Heart left ventricle (tissue), 16 donors: ENCODE measurements around the gene CDH24. TPM values are rescaled to one million over a fixed set of nuclear protein-coding genes. Genes with fewer than 3 reads are reported as not detected.
A peak's percentile ranks its signal among the peaks of the same experiment; 100 is the strongest.

Experiments used
- ATAC-seq, 4 donors: fragments of 200-7000 bp; cut with Tn5 transposase; one replicate each; pipeline ENCODE4 v1.9.1; 2020 to 2022; ENCODE audit warnings: moderate library complexity in 4 of 4, mild to moderate bottlenecking in 3 of 4, moderate number of reproducible peaks in 1 of 4
- DNase-seq, 5 donors: peaks; one replicate each; pipeline ENCODE4 v3.0.0-alpha.2; 2020
- H3K27ac ChIP-seq, 12 donors: fragments of 200-600 bp; sonication (generic) in 4 of 12; one replicate each; pipeline versions ENCODE4 v1.5.0 to v1.8.0; 2016 to 2022; ENCODE audit warnings: mild to moderate bottlenecking in 2 of 12
- H3K27me3 ChIP-seq, 9 donors: fragments of 200-600 bp; sonication (generic) in 2 of 9; one replicate each; pipeline versions ENCODE4 v1.5.1 to v1.8.0; 2016 to 2022; ENCODE audit warnings: mild to moderate bottlenecking in 3 of 9
- H3K36me3 ChIP-seq, 9 donors: fragments of 200-600 bp; sonication (generic) in 2 of 9; one replicate each; pipeline versions ENCODE4 v1.5.0 to v1.8.0; 2018 to 2022; ENCODE audit warnings: mild to moderate bottlenecking in 2 of 9
- H3K4me1 ChIP-seq, 12 donors: fragments of 200-600 bp; sonication (generic) in 4 of 12; one replicate each; pipeline versions ENCODE4 v1.5.0 to v1.8.0; 2016 to 2022; ENCODE audit warnings: mild to moderate bottlenecking in 3 of 12
- H3K4me3 ChIP-seq, 12 donors: fragments of 200-600 bp; sonication (generic) in 4 of 12; one replicate each; pipeline versions ENCODE4 v1.5.0 to v1.8.0; 2017 to 2022; ENCODE audit warnings: mild to moderate bottlenecking in 9 of 12, moderate library complexity in 4 of 12
- H3K9me3 ChIP-seq, 12 donors: fragments of 200-600 bp; sonication (generic) in 4 of 12; one replicate each; pipeline versions ENCODE4 v1.5.0 to v1.8.0; 2016 to 2022; ENCODE audit warnings: mild to moderate bottlenecking in 1 of 12
- POLR2A ChIP-seq, 2 donors: fragments of 450-650 bp; IDR thresholded peaks; one replicate each; pipeline ENCODE4 v1.6.1; 2017; ENCODE audit warnings: antibody characterized with exemption in 2 of 2, mild to moderate bottlenecking in 2 of 2, moderate library complexity in 2 of 2
- WGBS, 4 donors: extraction: QIAGEN DNeasy Blood & Tissue Kit in 2 of 4; methylation state at CpG; one replicate each; pipeline versions ENCODE4 v1.1.5 to v1.1.7; 2013 to 2018; 5-methylcytosine and 5-hydroxymethylcytosine counted together
- intact Hi-C, 10 donors: fragments of 100-400 bp; cut with DNase I; formaldehyde crosslinking; loops; one replicate each; pipeline versions ENCODE4 v1.11.1 to v1.14.2; 2022
- polyA plus RNA-seq, 2 donors: library from polyadenylated mRNA; stranded (reverse); fragments of 200-250 nt; gene quantifications; one replicate each; pipeline ENCODE4 v1.2.3, GENCODE V29; 2013
- total RNA-seq, 9 donors: library from RNA; depleted of rRNA in 2 of 9; stranded (reverse); fragments of >200 nt in 2 of 9; fragmentation: NEBNext Ultra II Directional in 3 of 9; extraction: Animal tissue kit (Norgen Biotek cat#: 25700) in 3 of 9; gene quantifications; one replicate each; pipeline versions ENCODE4 v1.1.0 to v1.2.4, GENCODE V29; 2016 to 2023
- TF ChIP-seq, protein P1 (sequence below), 12 donors: fragments of 200-600 bp; sonication (generic) in 4 of 12; IDR thresholded peaks; one replicate each; pipeline versions ENCODE4 v1.5.0 to v1.8.0; 2018 to 2022; ENCODE audit warnings: antibody characterized with exemption in 12 of 12, mild to moderate bottlenecking in 5 of 12
- donor health status: ischemic (EF 13 %, LVEDD 7.1; RV severe dilation, severe dysfunction).
- donor health status: healthy with polysubstance abuse.
- donor health status: DM: no; HTN: yes; CAD: no.
- donor health status: DM: no; HTN: no; CAD: no.
- donor health status: ischemic (EF 25% LVEDD 6.9; RV normal size, moderate dysfunction).
- donor health status: ischemic (EF 25% LVEDD 5.7; RV mildly dilated, moderate dysfunction).
- donor health status: healthy.
- donor health status: DM: yes; HTN: yes; CAD: no.
- donor health status: ischemic (EF 35%, LVEDD 5.7; RV mildly dilated, moderate dysfunction).
- donor health status: nonischemic (EF 11% LVEDD 7.7; RV severe dilation, severe dysfunction).
- donor health status: DM: yes; HTN: yes; CAD: no.
- donor health status: PGD.
- donor health status: ischemic (EF 29% LVEDD 5.4; RV normal size, mild dysfunction).
- donor health status: nonischemic (EF 23%, LVEDD 6.1; RV moderate dilation, normal function).

Gene CDH24
- total and polyA plus RNA-seq, 11 donors: 0.72 to 3.3 (median 1.9) TPM

DNA sequence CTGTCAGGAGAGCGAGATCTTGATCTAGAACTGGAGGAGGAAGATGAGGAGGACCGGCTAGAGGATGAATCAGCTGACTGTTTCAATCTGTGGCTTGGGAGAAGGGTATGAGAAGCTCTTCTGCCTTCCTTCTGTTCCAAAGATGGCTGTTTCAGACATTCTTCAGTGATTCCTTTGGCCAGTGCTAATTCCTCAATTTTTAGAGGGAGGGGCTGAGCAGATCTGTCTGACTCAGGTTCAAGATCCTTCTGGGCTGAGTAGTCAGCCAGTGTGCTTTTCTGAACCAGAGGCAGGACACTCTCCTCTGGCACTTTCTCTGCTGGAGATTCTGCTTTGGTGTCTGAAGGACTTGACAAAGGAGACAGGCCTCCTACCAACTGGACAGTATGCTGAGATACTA lies 22.4 kb upstream of the CDH24 start:
- intact Hi-C loops: no loop called here
- TF ChIP-seq, protein P1, sequence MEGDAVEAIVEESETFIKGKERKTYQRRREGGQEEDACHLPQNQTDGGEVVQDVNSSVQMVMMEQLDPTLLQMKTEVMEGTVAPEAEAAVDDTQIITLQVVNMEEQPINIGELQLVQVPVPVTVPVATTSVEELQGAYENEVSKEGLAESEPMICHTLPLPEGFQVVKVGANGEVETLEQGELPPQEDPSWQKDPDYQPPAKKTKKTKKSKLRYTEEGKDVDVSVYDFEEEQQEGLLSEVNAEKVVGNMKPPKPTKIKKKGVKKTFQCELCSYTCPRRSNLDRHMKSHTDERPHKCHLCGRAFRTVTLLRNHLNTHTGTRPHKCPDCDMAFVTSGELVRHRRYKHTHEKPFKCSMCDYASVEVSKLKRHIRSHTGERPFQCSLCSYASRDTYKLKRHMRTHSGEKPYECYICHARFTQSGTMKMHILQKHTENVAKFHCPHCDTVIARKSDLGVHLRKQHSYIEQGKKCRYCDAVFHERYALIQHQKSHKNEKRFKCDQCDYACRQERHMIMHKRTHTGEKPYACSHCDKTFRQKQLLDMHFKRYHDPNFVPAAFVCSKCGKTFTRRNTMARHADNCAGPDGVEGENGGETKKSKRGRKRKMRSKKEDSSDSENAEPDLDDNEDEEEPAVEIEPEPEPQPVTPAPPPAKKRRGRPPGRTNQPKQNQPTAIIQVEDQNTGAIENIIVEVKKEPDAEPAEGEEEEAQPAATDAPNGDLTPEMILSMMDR (IDR thresholded peaks at IDR 0.05): no peak
- no peak for TF ChIP-seq POLR2A (IDR thresholded peaks at IDR 0.05)
- no peaks in the 10 kb centered on the region for H3K9me3 ChIP-seq
- peak overlapping the region in 1 of 12 donors; percentile 88 for H3K27ac ChIP-seq
- peaks cover 0 to 100% (median 100%) of the 10 kb centered on the region in 9 donors for H3K36me3 ChIP-seq
- H3K4me3 ChIP-seq: no peak overlapping the region
- DNase-seq (no peak), ATAC-seq (no peak)
- WGBS, 4 donors: 83 to 95% (median 91%) methylated on average over 2 of the region's 2 CpGs
- peaks cover 0 to 33% (median 6%) of the 10 kb centered on the region in 12 donors for H3K4me1 ChIP-seq
- no peaks in the 10 kb centered on the region for H3K27me3 ChIP-seq

DNA sequence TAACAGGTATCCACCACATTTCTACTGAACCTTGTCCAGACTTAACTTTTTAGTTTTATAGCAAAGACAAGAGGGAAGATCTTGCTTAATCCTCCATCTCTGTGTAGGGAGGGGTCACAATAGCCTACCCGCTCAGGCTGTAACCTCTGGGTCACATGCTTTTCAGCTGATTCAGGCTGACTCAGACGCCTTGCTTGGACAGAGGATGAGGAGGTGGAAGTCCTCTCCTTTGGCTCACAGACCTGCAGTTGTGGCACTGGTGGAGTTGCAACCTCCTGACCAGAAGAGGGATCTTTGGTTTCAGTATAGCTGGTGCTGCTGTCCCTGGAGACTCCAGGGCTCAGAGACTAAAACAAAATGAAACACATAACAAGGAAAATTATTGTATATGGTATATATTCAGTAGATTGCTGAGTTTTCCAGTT lies 21.4 kb upstream of the CDH24 start:
- intact Hi-C loops: no loop called here
- WGBS, 4 donors: 13 to 31% (median 22%) methylated on average over 2 of the region's 2 CpGs
- ATAC-seq (peak; percentile 56 to 95 (median 86)), DNase-seq (peak in 2 of 5 donors; percentile 59 to 82)
- Histone ChIP-seq H3K27ac (peak overlapping the region in 7 of 12 donors; percentile 6 to 88 (median 34)), H3K27me3 (no peaks in the 10 kb centered on the region), H3K4me1 (peaks cover 0 to 33% (median 6%) of the 10 kb centered on the region in 12 donors), H3K4me3 (no peak overlapping the region), H3K9me3 (no peaks in the 10 kb centered on the region), H3K36me3 (peaks cover 0 to 100% (median 100%) of the 10 kb centered on the region in 9 donors)
- no peak for TF ChIP-seq POLR2A (IDR thresholded peaks at IDR 0.05)

DNA sequence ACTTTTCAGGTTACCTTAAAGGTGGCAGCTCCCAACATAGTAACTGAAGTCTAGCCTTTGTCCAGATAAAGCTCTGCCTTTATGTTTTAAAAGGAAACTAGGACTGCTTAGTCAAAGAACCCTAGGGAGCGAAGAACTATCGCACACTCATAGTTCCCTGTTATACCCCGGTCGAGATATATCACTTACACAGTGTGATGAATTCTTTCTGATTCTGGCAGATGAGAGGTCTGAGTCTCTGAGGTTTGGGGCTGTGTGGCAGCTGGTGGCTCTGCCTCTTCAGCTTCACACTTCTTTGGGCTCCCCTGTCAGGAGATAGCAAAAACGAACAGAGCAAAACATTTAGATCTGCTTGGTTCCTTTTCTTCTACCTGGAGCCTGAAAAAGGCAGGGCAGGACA lies 20.6 kb upstream of the CDH24 start:
- no peak for TF ChIP-seq POLR2A (IDR thresholded peaks at IDR 0.05)
- TF ChIP-seq, protein P1 (IDR thresholded peaks at IDR 0.05): no peak
- intact Hi-C loops: no loop called here
- Histone ChIP-seq H3K27ac (peak overlapping the region in 5 of 12 donors; percentile 16 to 88 (median 34)), H3K27me3 (no peaks in the 10 kb centered on the region), H3K4me1 (peaks cover 0 to 33% (median 7%) of the 10 kb centered on the region in 12 donors), H3K9me3 (no peaks in the 10 kb centered on the region), H3K36me3 (peaks cover 0 to 100% (median 100%) of the 10 kb centered on the region in 9 donors), H3K4me3 (no peak overlapping the region)
- DNase-seq (no peak), ATAC-seq (no peak)
- 79 to 91% (median 80%) methylated on average over 5 of the region's 5 CpGs for WGBS, 4 donors

DNA sequence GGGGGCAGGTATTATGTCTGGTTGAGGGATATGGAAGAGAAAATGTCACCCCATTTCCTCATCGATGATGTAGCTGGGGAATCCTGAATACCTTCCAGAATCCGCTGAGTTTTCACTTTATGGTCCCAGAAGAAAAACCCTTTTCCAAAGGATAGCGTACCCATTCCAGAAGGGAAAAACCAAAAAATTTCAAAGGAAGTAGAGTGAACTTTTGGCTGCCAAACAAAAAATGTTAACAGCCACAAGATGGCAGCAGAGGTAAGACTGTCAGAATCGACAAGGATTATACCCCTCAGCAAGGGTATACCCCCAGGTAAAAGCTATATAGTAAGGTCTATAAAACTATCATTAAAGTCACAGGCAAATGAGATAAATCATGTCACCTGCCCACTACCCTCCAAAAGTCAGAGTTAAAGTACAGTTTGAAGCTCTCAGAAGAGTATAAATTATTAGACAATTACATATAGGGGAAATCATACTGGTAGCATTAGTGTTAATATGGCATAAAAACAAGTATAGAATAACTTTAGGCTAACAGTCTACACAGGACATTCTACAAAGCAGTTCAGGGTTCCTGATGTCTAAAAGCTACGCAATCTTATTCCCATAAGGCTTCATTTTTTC lies 19.6 kb upstream of the CDH24 start:
- Histone ChIP-seq H3K9me3 (no peaks in the 10 kb centered on the region), H3K27me3 (no peaks in the 10 kb centered on the region), H3K36me3 (peaks cover 0 to 98% (median 97%) of the 10 kb centered on the region in 9 donors), H3K4me1 (peaks cover 2 to 40% (median 17%) of the 10 kb centered on the region in 12 donors), H3K4me3 (no peak overlapping the region), H3K27ac (peak overlapping the region in 1 of 12 donors; percentile 23)
- TF ChIP-seq POLR2A (IDR thresholded peaks at IDR 0.05): no peak
- TF ChIP-seq, protein P1 (IDR thresholded peaks at IDR 0.05): peak; percentile 41 to 73 (median 58)
- WGBS, 4 donors: 60 to 67% (median 65%) methylated on average over 5 of the region's 5 CpGs
- DNase-seq (no peak), ATAC-seq (no peak)
- intact Hi-C loops: no loop called here
